Naive B cell (primary cell): ENCODE data around the gene ZBED6. TPM values are rescaled to one million over a fixed set of nuclear protein-coding genes. Genes with fewer than 3 reads are reported as not detected.
"Not testable (repeated sequence)": the region's sequence is repeated elsewhere in the genome, so short reads cannot be mapped to it uniquely, and the experiment has no call there.

ENCODE experiments used
- ATAC-seq, 2 donors: fragments of 150-1000 bp; cut with Tn5 transposase; 2 replicates each; pipeline ENCODE4 v1.10.0; 2021; ENCODE audit warnings: low read depth in 2 of 2, mild to moderate bottlenecking in 2 of 2, moderate library complexity in 2 of 2
- DNase-seq: peaks from one replicate; pipeline ENCODE4 v3.0.0; 2022
- H3K27ac Mint-ChIP-seq, 6 donors: one replicate each; pipeline ENCODE4 v1.8.0; 2020 to 2022; ENCODE audit warnings: mild to moderate bottlenecking in 6 of 6, mixed read lengths in 6 of 6, moderate library complexity in 5 of 6, inconsistent platforms in 2 of 6
- H3K27me3 Mint-ChIP-seq, 3 donors: one replicate each; pipeline ENCODE4 v1.8.0; 2021 to 2022; ENCODE audit warnings: mixed read lengths in 3 of 3, mild to moderate bottlenecking in 1 of 3
- H3K36me3 Mint-ChIP-seq, 2 donors: one replicate each; pipeline ENCODE4 v1.8.0; 2020 to 2022; ENCODE audit warnings: mixed read lengths in 2 of 2, inconsistent platforms in 1 of 2, mild to moderate bottlenecking in 1 of 2
- H3K4me1 Mint-ChIP-seq, 3 donors: one replicate each; pipeline ENCODE4 v1.8.0; 2020 to 2022; ENCODE audit warnings: mixed read lengths in 3 of 3, inconsistent platforms in 1 of 3, mild to moderate bottlenecking in 1 of 3, moderate library complexity in 1 of 3
- H3K4me3 Mint-ChIP-seq, 8 donors: one replicate each; pipeline ENCODE4 v1.8.0; 2020 to 2022; ENCODE audit warnings: mild to moderate bottlenecking in 8 of 8, mixed read lengths in 8 of 8, moderate library complexity in 8 of 8, inconsistent platforms in 2 of 8
- H3K9me3 Mint-ChIP-seq, 7 donors: one replicate each; pipeline ENCODE4 v1.8.0; 2020 to 2022; ENCODE audit warnings: mixed read lengths in 7 of 7, mild to moderate bottlenecking in 5 of 7, inconsistent platforms in 2 of 7, moderate library complexity in 1 of 7
- polyA plus RNA-seq, 6 donors: library from polyadenylated mRNA; unstranded; fragments of 300-500 nt; fragmentation: Illumina TruSeq; gene quantifications; one replicate each; pipeline ENCODE4 v1.2.3, GENCODE V29; 2021; ENCODE audit warnings: low read depth in 6 of 6

The ZBED6 gene
- polyA plus RNA-seq, 6 donors from 2014 or later: 0.54 to 1.4 (median 0.70) TPM; not detected in 1

DNA sequence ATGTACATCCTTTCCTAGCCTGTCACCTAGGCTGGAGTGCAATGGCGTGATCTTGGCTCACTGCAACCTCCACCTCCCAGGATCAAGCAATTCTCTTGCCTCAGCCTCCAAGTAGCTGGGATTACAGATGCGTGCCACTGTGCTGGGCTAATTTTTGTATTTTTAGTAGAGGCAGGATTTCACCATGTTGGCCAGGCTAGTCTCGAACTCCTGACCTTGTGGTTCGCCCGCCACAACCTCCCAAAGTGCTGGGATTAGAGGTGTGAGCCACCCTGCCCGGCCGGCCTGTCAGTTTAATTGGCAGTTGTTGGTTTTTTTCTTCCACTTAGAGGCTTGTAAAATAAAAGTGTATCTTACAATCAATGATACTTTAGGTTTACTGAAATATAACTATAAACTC, 1.9 kb upstream of the ZBED6 start:
- peaks cover 0 to 18% of the 10 kb centered on the region in 2 donors for H3K36me3 Mint-ChIP-seq
- peak overlapping the region in 1 of 6 donors; percentile 65 for H3K27ac Mint-ChIP-seq
- H3K27me3 Mint-ChIP-seq, H3K9me3 Mint-ChIP-seq, ATAC-seq, DNase-seq: not testable (repeated sequence)
- peak overlapping the region in 1 of 8 donors; percentile 7 for H3K4me3 Mint-ChIP-seq
- peaks cover 24 to 34% (median 25%) of the 10 kb centered on the region in 3 donors for H3K4me1 Mint-ChIP-seq

- peak overlapping the region; percentile 93 to 99 (median 98) for H3K27ac Mint-ChIP-seq
- peak overlapping the region; percentile 91 to 99 (median 96) for H3K4me3 Mint-ChIP-seq
- H3K9me3 Mint-ChIP-seq: no peaks in the 10 kb centered on the region
- DNase-seq (no peak), ATAC-seq (no peak)
- H3K4me1 Mint-ChIP-seq: peaks cover 25 to 44% (median 29%) of the 10 kb centered on the region in 3 donors
- H3K27me3 Mint-ChIP-seq: no peaks in the 10 kb centered on the region
- peaks cover 0 to 18% of the 10 kb centered on the region in 2 donors for H3K36me3 Mint-ChIP-seq
These were observed 521 bp upstream of the ZBED6 start for GRCh38 chr1:203794764-203795440.

DNA sequence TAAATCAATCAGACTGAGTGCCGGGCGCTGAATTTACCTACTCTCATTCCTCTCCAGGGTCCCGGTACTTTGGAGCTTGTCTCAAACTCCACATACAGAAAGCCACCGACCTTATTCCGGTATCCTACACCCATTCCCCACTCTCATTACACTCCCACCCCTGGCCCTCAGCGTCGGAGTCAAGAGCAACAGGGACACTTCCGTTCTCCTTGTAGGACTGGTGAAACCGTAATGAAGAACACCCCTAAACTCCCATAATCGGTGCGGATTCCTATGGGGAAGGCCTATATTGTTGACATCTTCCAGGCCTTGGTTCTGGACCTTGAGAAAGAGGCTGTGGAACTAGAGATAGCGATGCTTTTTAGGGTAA, 798 bp downstream of the ZBED6 start:
- Mint-ChIP-seq H3K36me3 (peaks cover 0 to 18% of the 10 kb centered on the region in 2 donors), H3K27me3 (no peaks in the 10 kb centered on the region), H3K9me3 (no peaks in the 10 kb centered on the region), H3K4me1 (peaks cover 25 to 50% (median 29%) of the 10 kb centered on the region in 3 donors), H3K27ac (peak overlapping the region; percentile 91 to 99 (median 96)), H3K4me3 (peak overlapping the region; percentile 91 to 99 (median 96))
- no peak for ATAC-seq
- DNase-seq: peak; percentile 26

GRCh38 chr1:203797216-203797615, 1.8 kb downstream of the ZBED6 start:
- peaks cover 0 to 18% of the 10 kb centered on the region in 2 donors for H3K36me3 Mint-ChIP-seq
- H3K4me1 Mint-ChIP-seq: peaks cover 25 to 54% (median 29%) of the 10 kb centered on the region in 3 donors
- ATAC-seq: no peak

DNA sequence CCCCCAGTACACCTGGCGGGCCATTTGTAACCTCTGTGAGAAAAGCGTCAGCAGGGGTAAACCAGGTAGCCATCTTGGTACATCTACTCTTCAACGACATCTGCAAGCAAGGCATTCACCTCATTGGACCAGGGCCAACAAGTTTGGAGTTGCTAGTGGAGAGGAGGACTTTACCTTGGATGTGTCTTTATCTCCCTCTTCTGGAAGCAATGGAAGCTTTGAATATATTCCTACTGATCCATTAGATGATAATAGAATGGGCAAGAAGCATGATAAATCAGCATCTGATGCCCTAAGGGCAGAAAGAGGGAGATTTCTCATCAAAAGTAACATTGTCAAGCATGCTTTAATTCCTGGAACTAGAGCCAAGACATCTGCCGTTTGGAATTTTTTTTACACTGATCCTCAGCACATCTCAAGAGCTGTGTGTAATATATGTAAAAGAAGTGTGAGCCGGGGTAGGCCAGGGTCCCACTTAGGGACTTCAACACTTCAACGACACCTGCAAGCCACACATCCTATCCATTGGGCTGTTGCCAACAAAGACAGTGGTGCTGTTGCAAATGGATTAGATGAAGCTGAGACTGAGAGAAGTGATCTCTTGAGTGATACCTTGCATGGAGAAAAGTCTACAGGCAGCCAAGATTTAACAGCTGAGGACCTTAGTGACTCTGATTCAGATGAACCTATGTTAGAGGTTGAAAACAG, 2.7 kb downstream of the ZBED6 start:
- no peaks in the 10 kb centered on the region for H3K27me3 Mint-ChIP-seq
- ATAC-seq (no peak), DNase-seq (no peak)
- H3K4me1 Mint-ChIP-seq: peaks cover 30 to 61% (median 34%) of the 10 kb centered on the region in 3 donors
- peak overlapping the region in 4 of 8 donors; percentile 91 to 98 (median 95) for H3K4me3 Mint-ChIP-seq
- H3K27ac Mint-ChIP-seq: peak overlapping the region in 4 of 6 donors; percentile 22 to 83 (median 50)
- no peaks in the 10 kb centered on the region for H3K9me3 Mint-ChIP-seq
- H3K36me3 Mint-ChIP-seq: peaks cover 0 to 18% of the 10 kb centered on the region in 2 donors

More at GRCh38 chr1:203797216-203797615, 1.8 kb downstream of the ZBED6 start:
- Mint-ChIP-seq H3K4me3 (peak overlapping the region in 6 of 8 donors; percentile 76 to 99 (median 95)), H3K27ac (peak overlapping the region in 4 of 6 donors; percentile 52 to 96 (median 74)), H3K27me3 (no peaks in the 10 kb centered on the region), H3K9me3 (no peaks in the 10 kb centered on the region)
- no peak for DNase-seq

DNA sequence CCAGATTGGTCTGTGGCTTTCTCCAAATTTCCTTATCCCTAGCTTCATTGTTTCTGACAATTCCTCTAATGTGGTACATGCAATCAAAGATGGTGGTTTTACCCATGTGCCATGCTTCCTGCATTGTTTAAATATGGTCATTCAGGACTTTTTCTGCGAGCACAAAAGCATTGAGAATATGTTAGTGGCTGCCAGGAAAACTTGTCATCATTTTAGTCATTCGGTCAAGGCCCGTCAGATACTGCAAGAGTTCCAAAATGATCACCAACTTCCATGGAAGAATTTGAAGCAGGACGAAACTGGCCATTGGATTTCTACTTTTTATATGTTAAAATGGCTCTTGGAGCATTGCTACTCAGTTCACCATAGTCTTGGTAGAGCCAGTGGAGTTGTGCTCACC, 3.7 kb downstream of the ZBED6 start:
- DNase-seq: no peak
- Mint-ChIP-seq H3K4me1 (peaks cover 38 to 72% (median 42%) of the 10 kb centered on the region in 3 donors), H3K9me3 (no peaks in the 10 kb centered on the region), H3K27ac (no peak overlapping the region), H3K4me3 (peak overlapping the region in 1 of 8 donors; percentile 37), H3K27me3 (no peaks in the 10 kb centered on the region), H3K36me3 (peaks cover 0 to 21% of the 10 kb centered on the region in 2 donors)
- no peak for ATAC-seq

DNA sequence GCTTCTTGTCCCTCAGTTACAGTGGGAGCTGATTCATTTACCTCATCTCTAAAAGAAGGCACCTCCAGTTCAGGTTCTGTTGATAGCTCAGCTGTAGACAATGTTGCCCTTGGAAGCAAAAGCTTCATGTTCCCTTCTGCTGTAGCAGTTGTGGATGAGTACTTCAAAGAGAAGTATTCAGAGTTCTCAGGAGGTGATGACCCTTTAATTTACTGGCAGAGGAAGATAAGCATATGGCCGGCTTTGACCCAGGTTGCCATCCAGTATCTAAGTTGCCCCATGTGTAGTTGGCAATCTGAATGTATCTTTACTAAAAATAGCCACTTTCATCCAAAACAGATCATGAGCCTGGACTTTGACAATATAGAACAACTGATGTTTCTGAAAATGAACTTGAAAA, 4.5 kb downstream of the ZBED6 start:
- peak overlapping the region in 1 of 8 donors; percentile 1 for H3K4me3 Mint-ChIP-seq
- no peaks in the 10 kb centered on the region for H3K27me3 Mint-ChIP-seq
- peak overlapping the region in 1 of 6 donors; percentile 33 for H3K27ac Mint-ChIP-seq
- peaks cover 43 to 72% (median 43%) of the 10 kb centered on the region in 3 donors for H3K4me1 Mint-ChIP-seq
- peaks cover 0 to 2% (median 0%) of the 10 kb centered on the region in 7 donors for H3K9me3 Mint-ChIP-seq
- no peak for ATAC-seq
- peaks cover 0 to 26% of the 10 kb centered on the region in 2 donors for H3K36me3 Mint-ChIP-seq
- no peak for DNase-seq

GRCh38 chr1:203805689-203806088, 10.3 kb downstream of the ZBED6 start:
- peak overlapping the region in 3 of 6 donors; percentile 3 to 86 (median 32) for H3K27ac Mint-ChIP-seq
- DNase-seq (no peak), ATAC-seq (no peak)
- H3K9me3 Mint-ChIP-seq: peaks cover 0 to 2% (median 0%) of the 10 kb centered on the region in 7 donors
- peaks cover 10 to 16% of the 10 kb centered on the region in 2 donors for H3K36me3 Mint-ChIP-seq
- H3K4me1 Mint-ChIP-seq: peaks cover 26 to 40% (median 35%) of the 10 kb centered on the region in 3 donors
- H3K27me3 Mint-ChIP-seq: no peaks in the 10 kb centered on the region
- no peak overlapping the region for H3K4me3 Mint-ChIP-seq

- H3K4me3 Mint-ChIP-seq: no peak overlapping the region
These were observed 11.8 kb downstream of the ZBED6 start for GRCh38 chr1:203807196-203807595.

GRCh38 chr1:203813581-203814341, 18.3 kb downstream of the ZBED6 start:
- peaks cover 20 to 25% of the 10 kb centered on the region in 2 donors for H3K36me3 Mint-ChIP-seq
- peak overlapping the region in 2 of 6 donors; percentile 36 to 75 for H3K27ac Mint-ChIP-seq
- peaks cover 12 to 33% (median 29%) of the 10 kb centered on the region in 3 donors for H3K4me1 Mint-ChIP-seq
- H3K27me3 Mint-ChIP-seq: no peaks in the 10 kb centered on the region
- no peak for ATAC-seq
- no peak overlapping the region for H3K4me3 Mint-ChIP-seq
- DNase-seq: no peak
- H3K9me3 Mint-ChIP-seq: peaks cover 0 to 4% (median 0%) of the 10 kb centered on the region in 7 donors

More at GRCh38 chr1:203807196-203807595, 11.8 kb downstream of the ZBED6 start:
- Mint-ChIP-seq H3K9me3 (peaks cover 0 to 2% (median 0%) of the 10 kb centered on the region in 7 donors), H3K27ac (peak overlapping the region in 2 of 6 donors; percentile 33 to 79), H3K27me3 (no peaks in the 10 kb centered on the region), H3K36me3 (peaks cover 12 to 16% of the 10 kb centered on the region in 2 donors), H3K4me1 (peaks cover 28 to 44% (median 43%) of the 10 kb centered on the region in 3 donors)
- ATAC-seq: no peak
- DNase-seq: no peak

GRCh38 chr1:203818399-203818798, 23.0 kb downstream of the ZBED6 start:
- H3K27ac Mint-ChIP-seq: peak overlapping the region in 3 of 6 donors; percentile 67 to 91 (median 68)
- DNase-seq (no peak), ATAC-seq (peak; percentile 49 to 66)
- H3K4me3 Mint-ChIP-seq: no peak overlapping the region
- peaks cover 29 to 47% of the 10 kb centered on the region in 2 donors for H3K36me3 Mint-ChIP-seq
- H3K4me1 Mint-ChIP-seq: peaks cover 22 to 28% (median 25%) of the 10 kb centered on the region in 3 donors
- H3K27me3 Mint-ChIP-seq: no peaks in the 10 kb centered on the region
- peaks cover 0 to 4% (median 0%) of the 10 kb centered on the region in 7 donors for H3K9me3 Mint-ChIP-seq

DNA sequence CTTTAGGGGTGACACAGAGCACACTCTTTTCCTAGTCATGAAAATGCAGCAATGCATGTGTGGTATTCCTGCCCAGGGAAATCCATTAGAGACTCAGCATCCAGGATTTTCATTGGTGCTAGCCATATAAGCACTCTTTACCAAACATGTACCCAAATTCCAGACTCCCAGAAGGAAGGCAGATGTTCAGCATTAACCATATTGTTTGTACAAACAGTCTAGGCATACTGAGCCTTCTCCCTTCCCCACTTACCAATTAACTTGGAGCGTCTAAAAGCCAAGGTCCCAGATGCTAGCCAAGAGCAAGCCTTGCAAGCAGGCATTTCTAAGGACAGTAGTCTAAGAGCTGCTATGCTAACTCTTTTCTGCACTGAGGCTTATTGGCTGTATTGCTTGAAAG, 27.9 kb downstream of the ZBED6 start:
- Mint-ChIP-seq H3K4me3 (no peak overlapping the region), H3K36me3 (peaks cover 20 to 37% of the 10 kb centered on the region in 2 donors), H3K4me1 (peaks cover 15 to 28% (median 18%) of the 10 kb centered on the region in 3 donors), H3K9me3 (no peaks in the 10 kb centered on the region), H3K27me3 (no peaks in the 10 kb centered on the region), H3K27ac (peak overlapping the region in 1 of 6 donors; percentile 40)
- no peak for DNase-seq
- ATAC-seq: no peak

- no peak overlapping the region for H3K27ac Mint-ChIP-seq
- peaks cover 22 to 27% of the 10 kb centered on the region in 2 donors for H3K36me3 Mint-ChIP-seq
- peaks cover 12 to 21% (median 14%) of the 10 kb centered on the region in 3 donors for H3K4me1 Mint-ChIP-seq
- no peak overlapping the region for H3K4me3 Mint-ChIP-seq
- ATAC-seq: no peak
- no peaks in the 10 kb centered on the region for H3K9me3 Mint-ChIP-seq
- no peaks in the 10 kb centered on the region for H3K27me3 Mint-ChIP-seq
- DNase-seq: no peak
These were observed 30.8 kb downstream of the ZBED6 start for GRCh38 chr1:203826175-203826574.
